ENCODE results near the gene KMT2E. TPM values are rescaled to one million over a fixed set of nuclear protein-coding genes. Genes with fewer than 3 reads are reported as not detected.

KMT2E gene
- total RNA-seq, 1 experiment from 2014 or later = 63.9 TPM

DNA sequence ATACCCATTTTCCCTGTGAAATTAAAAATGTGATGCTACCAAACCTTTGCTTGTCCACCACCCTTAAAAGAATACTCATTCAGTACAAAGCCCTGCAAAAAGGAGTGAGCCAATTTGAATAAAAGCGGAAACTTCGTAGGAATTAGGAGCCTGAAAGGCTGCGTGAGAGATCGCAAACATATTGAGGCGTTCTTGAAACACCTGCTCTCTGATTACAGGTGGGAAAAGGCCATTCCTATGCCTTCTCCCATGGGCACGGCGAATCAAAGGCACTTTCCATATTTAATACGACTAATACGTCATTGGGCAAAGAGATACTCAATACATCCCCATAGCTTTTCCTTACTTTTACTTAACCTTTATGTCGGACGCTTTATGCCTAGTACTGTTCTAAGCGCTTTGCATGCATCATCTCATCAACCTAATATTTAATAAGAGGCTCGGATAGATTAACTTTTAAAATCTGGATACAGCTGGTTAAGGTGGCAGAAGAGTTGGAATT is 30.9 kb upstream of the KMT2E start:
- Histone ChIP-seq H3K4me3 (ENCODE audit: low read depth, low read length, poor library complexity, severe bottlenecking) (peak overlapping the region; percentile 60), H3K36me3 (ENCODE audit: insufficient read depth, low read length, poor library complexity, severe bottlenecking) (no peaks in the 10 kb centered on the region), H3K27ac (ENCODE audit: low read depth, low read length, poor library complexity, severe bottlenecking) (peak overlapping the region; percentile 97), H3K27me3 (replicated peaks; ENCODE audit: insufficient read depth, low read depth, low read length, poor library complexity) (no peaks in the 10 kb centered on the region), H3K4me1 (ENCODE audit: insufficient read depth, low read length, poor library complexity, severe bottlenecking) (peaks cover 82% of the 10 kb centered on the region), H3K9me3 (ENCODE audit: low read depth, low read length, poor library complexity, severe bottlenecking) (no peaks in the 10 kb centered on the region)
- CTCF ChIA-PET = interaction anchor here (0.9 kb wide), 1 partner anchor 30 kb away, joined by 3 read pairs; no protein-coding TSS in a partner anchor
- intact Hi-C loops (cut with micrococcal nuclease; ENCODE audit: unreplicated experiment) = loop anchor here (5.0 kb wide), 2 partner anchors 124 to 354 kb away; no protein-coding TSS in a partner anchor
- POLR2A ChIA-PET (ENCODE audit: low non-redundant PET) = interaction anchor here (0.7 to 0.8 kb wide), 2 partner anchors 26 to 1092 kb away, joined by 3 to 4 read pairs; no protein-coding TSS in a partner anchor
- TSS peak; percentile 71 for BruUV-seq (replicated peaks)
- DNase-seq (ENCODE audit: low spot score) = no peak
- no peak for TF ChIP-seq EZH2 (IDR thresholded peaks at IDR 0.05; ENCODE audit: borderline replicate concordance, low read depth, low read length, poor library complexity, severe bottlenecking)
- TF ChIP-seq, protein P1, sequence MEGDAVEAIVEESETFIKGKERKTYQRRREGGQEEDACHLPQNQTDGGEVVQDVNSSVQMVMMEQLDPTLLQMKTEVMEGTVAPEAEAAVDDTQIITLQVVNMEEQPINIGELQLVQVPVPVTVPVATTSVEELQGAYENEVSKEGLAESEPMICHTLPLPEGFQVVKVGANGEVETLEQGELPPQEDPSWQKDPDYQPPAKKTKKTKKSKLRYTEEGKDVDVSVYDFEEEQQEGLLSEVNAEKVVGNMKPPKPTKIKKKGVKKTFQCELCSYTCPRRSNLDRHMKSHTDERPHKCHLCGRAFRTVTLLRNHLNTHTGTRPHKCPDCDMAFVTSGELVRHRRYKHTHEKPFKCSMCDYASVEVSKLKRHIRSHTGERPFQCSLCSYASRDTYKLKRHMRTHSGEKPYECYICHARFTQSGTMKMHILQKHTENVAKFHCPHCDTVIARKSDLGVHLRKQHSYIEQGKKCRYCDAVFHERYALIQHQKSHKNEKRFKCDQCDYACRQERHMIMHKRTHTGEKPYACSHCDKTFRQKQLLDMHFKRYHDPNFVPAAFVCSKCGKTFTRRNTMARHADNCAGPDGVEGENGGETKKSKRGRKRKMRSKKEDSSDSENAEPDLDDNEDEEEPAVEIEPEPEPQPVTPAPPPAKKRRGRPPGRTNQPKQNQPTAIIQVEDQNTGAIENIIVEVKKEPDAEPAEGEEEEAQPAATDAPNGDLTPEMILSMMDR (conservative IDR thresholded peaks at IDR 0.05; ENCODE audit: low read depth, low read length) = no peak

GRCh38 chr7:104983578-104984539 is 30.1 kb upstream of the KMT2E start:
- peak; percentile 92 for DNase-seq (ENCODE audit: low spot score)
- no peaks in the 10 kb centered on the region for H3K36me3 ChIP-seq (ENCODE audit: insufficient read depth, low read length, poor library complexity, severe bottlenecking)
- TF ChIP-seq, protein P1 (conservative IDR thresholded peaks at IDR 0.05; ENCODE audit: low read depth, low read length) = peak; percentile 36; the same call in 1 of the 2 replicates
- no peak for TF ChIP-seq EZH2 (IDR thresholded peaks at IDR 0.05; ENCODE audit: borderline replicate concordance, low read depth, low read length, poor library complexity, severe bottlenecking)
- peak overlapping the region; percentile 60 for H3K4me3 ChIP-seq (ENCODE audit: low read depth, low read length, poor library complexity, severe bottlenecking)
- CTCF ChIA-PET = interaction anchor here (0.7 to 0.9 kb wide), 2 partner anchors 29 to 351 kb away, joined by 3 read pairs; no protein-coding TSS in a partner anchor
- H3K9me3 ChIP-seq (ENCODE audit: low read depth, low read length, poor library complexity, severe bottlenecking) = no peaks in the 10 kb centered on the region
- no peaks in the 10 kb centered on the region for H3K27me3 ChIP-seq (replicated peaks; ENCODE audit: insufficient read depth, low read depth, low read length, poor library complexity)
- intact Hi-C loops (cut with micrococcal nuclease; ENCODE audit: unreplicated experiment) = loop anchor here (5.0 kb wide), 2 partner anchors 123 to 353 kb away; no protein-coding TSS in a partner anchor
- TSS peak; percentile 86 for BruUV-seq (replicated peaks)
- H3K27ac ChIP-seq (ENCODE audit: low read depth, low read length, poor library complexity, severe bottlenecking) = peak overlapping the region; percentile 97
- H3K4me1 ChIP-seq (ENCODE audit: insufficient read depth, low read length, poor library complexity, severe bottlenecking) = peaks cover 77% of the 10 kb centered on the region
- POLR2A ChIA-PET (ENCODE audit: low non-redundant PET) = interaction anchor here (0.6 to 0.8 kb wide), 5 partner anchors 11 to 1092 kb away, joined by 3 to 4 read pairs (median 4); no protein-coding TSS in a partner anchor

GRCh38 chr7:104984585-104985258 is 29.3 kb upstream of the KMT2E start:
- POLR2A ChIA-PET (ENCODE audit: low non-redundant PET) = no interaction called here
- H3K9me3 ChIP-seq (ENCODE audit: low read depth, low read length, poor library complexity, severe bottlenecking) = no peaks in the 10 kb centered on the region
- DNase-seq (ENCODE audit: low spot score) = no peak
- no TSS peak for BruUV-seq (replicated peaks)
- TF ChIP-seq, protein P1 (conservative IDR thresholded peaks at IDR 0.05; ENCODE audit: low read depth, low read length) = no peak
- intact Hi-C loops (cut with micrococcal nuclease; ENCODE audit: unreplicated experiment) = loop anchor here (5.0 kb wide), 2 partner anchors 123 to 353 kb away; no protein-coding TSS in a partner anchor
- H3K27me3 ChIP-seq (replicated peaks; ENCODE audit: insufficient read depth, low read depth, low read length, poor library complexity) = no peaks in the 10 kb centered on the region
- H3K27ac ChIP-seq (ENCODE audit: low read depth, low read length, poor library complexity, severe bottlenecking) = peak overlapping the region; percentile 97
- H3K4me3 ChIP-seq (ENCODE audit: low read depth, low read length, poor library complexity, severe bottlenecking) = peak overlapping the region; percentile 60
- peaks cover 68% of the 10 kb centered on the region for H3K4me1 ChIP-seq (ENCODE audit: insufficient read depth, low read length, poor library complexity, severe bottlenecking)
- H3K36me3 ChIP-seq (ENCODE audit: insufficient read depth, low read length, poor library complexity, severe bottlenecking) = no peaks in the 10 kb centered on the region
- CTCF ChIA-PET = no interaction called here
